Uterus (tissue), 2 donors: ENCODE data around the gene CALHM1.

ENCODE experiments used
- POLR2A ChIP-seq, 2 donors: fragments of 450-650 bp; IDR thresholded peaks; one replicate each; pipeline ENCODE4 v1.6.1; 2016; ENCODE audit warnings: antibody characterized with exemption in 2 of 2, mild to moderate bottlenecking in 1 of 2, moderate library complexity in 1 of 2
- TF ChIP-seq, protein P1 (sequence below), 4 experiments: fragments of 200-600 bp in 2 of 4; fragments of 450-650 bp in 2 of 4; sonication (generic) in 2 of 4; IDR thresholded peaks; one replicate each; pipeline ENCODE4 v1.5.1; 2016 to 2019; ENCODE audit warnings: antibody characterized with exemption in 4 of 4, mild to moderate bottlenecking in 2 of 4, moderate library complexity in 1 of 4

DNA sequence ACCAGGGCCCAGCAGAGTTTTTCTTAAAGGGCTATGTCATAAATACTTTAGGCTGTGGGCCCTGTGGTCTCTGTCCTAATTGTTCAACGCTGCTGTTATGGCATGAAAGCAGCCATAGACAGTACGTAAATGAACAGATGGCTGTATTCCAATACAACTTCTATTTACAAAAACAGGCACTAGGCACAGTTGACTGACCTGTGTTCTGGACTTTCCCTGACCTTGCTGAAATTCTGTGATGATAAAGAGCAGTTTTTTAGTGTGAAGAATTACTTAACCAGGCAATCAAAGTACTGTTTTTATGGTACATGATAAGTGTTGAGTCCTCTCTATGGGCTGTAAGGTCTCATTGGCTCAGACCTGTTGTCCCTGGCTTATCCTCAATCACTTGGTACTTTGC, 45.1 kb downstream of the CALHM1 start:
- TF ChIP-seq, protein P1, sequence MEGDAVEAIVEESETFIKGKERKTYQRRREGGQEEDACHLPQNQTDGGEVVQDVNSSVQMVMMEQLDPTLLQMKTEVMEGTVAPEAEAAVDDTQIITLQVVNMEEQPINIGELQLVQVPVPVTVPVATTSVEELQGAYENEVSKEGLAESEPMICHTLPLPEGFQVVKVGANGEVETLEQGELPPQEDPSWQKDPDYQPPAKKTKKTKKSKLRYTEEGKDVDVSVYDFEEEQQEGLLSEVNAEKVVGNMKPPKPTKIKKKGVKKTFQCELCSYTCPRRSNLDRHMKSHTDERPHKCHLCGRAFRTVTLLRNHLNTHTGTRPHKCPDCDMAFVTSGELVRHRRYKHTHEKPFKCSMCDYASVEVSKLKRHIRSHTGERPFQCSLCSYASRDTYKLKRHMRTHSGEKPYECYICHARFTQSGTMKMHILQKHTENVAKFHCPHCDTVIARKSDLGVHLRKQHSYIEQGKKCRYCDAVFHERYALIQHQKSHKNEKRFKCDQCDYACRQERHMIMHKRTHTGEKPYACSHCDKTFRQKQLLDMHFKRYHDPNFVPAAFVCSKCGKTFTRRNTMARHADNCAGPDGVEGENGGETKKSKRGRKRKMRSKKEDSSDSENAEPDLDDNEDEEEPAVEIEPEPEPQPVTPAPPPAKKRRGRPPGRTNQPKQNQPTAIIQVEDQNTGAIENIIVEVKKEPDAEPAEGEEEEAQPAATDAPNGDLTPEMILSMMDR (IDR thresholded peaks at IDR 0.05): no peak
- no peak for TF ChIP-seq POLR2A (IDR thresholded peaks at IDR 0.05)
